K562 (cell line): Measurements from ENCODE around the gene ZNF575. TPM values are rescaled to one million over a fixed set of nuclear protein-coding genes. Genes with fewer than 3 reads are reported as not detected.
A peak's percentile ranks its signal among the peaks of the same experiment; 100 is the strongest.

ENCODE experiments used
- ATAC-seq: fragments of 200-7000 bp; cut with Tn5 transposase; 3 replicates; pipeline ENCODE4 v1.9.1; 2020; ENCODE audit warnings: moderate library complexity
- BruUV-seq: library from RNA; stranded (reverse); fragments of 400-500 nt; replicated peaks from 2 replicates; lab custom pipeline; 2021; lab: Mats Ljungman, UMichigan
- CTCF ChIA-PET: fragments of 300-600 bp; formaldehyde crosslinking; extraction: SDS; loops from one replicate; lab custom pipeline; 2021; ENCODE audit warnings: low intra/inter-chr PET ratio; lab: Yijun Ruan, JAX
- POLR2A ChIA-PET: fragments of 300-600, 350-650 bp; sonication (Branson Sonifier 250); formaldehyde crosslinking; extraction: SDS; loops from one replicate; lab custom pipeline; 2021; ENCODE audit warnings: antibody characterized with exemption, inconsistent platforms; lab: Yijun Ruan, JAX
- DNase-seq, 4 experiments: peaks; one replicate each; pipeline versions ENCODE4 v3.0.0 to v3.0.0-alpha.2; 2011 to 2018; ENCODE audit warnings: low spot score in 3 of 4, mixed read lengths in 3 of 4; ENCODE audit errors: extremely low read depth in 1 of 4
- FAIRE-seq: peaks from 2 replicates; lab custom pipeline; 2011; peaks lifted over from hg19 to GRCh38; lab: Jason Lieb, UNC
- H2AFZ ChIP-seq: 2 replicates; pipeline ENCODE4 v1.6.0; 2011; ENCODE audit warnings: low read depth, low read length, control low read depth, inconsistent platforms
- H3K27ac ChIP-seq: fragments of 200-600 bp; 3 replicates; pipeline ENCODE4 v1.8.0; 2011; ENCODE audit warnings: low read depth, mild to moderate bottlenecking, control low read depth, inconsistent platforms, low read length, moderate library complexity, mixed read lengths; ENCODE audit errors: extremely low read depth
- H3K27me3 ChIP-seq, 2 experiments: fragments of 300-600 bp in 1 of 2; 2 replicates in 1 of 2; 3 replicates in 1 of 2; pipeline versions ENCODE4 v1.6.0 to v1.8.0; 2011; ENCODE audit warnings: inconsistent platforms in 2 of 2, low read length in 2 of 2, mild to moderate bottlenecking in 1 of 2, mixed read lengths in 1 of 2, moderate library complexity in 1 of 2; ENCODE audit not compliant: control insufficient read depth in 2 of 2, insufficient read depth in 2 of 2
- H3K36me3 ChIP-seq: fragments of 300-600 bp; 3 replicates; pipeline ENCODE4 v1.8.0; 2011; ENCODE audit warnings: mild to moderate bottlenecking, low read length, inconsistent platforms; ENCODE audit not compliant: control insufficient read depth, insufficient read depth
- H3K4me1 ChIP-seq, 2 experiments: fragments of 200-600 bp in 1 of 2; replicated peaks in 1 of 2; 2 replicates in 1 of 2; 3 replicates in 1 of 2; pipeline versions ENCODE4 v1.5.1 to v1.8.0; 2011; ENCODE audit warnings: inconsistent platforms in 2 of 2, low read length in 2 of 2, mild to moderate bottlenecking in 1 of 2, mixed read lengths in 1 of 2, moderate library complexity in 1 of 2; ENCODE audit not compliant: control insufficient read depth in 2 of 2, insufficient read depth in 2 of 2
- H3K4me2 ChIP-seq: 2 replicates; pipeline ENCODE4 v1.6.1; 2011; ENCODE audit warnings: low read length, control low read depth, inconsistent platforms, mixed read lengths; ENCODE audit not compliant: insufficient read depth
- H3K4me3 ChIP-seq: fragments of 200-600 bp; sonication (generic), shearing (Covaris generic); 2 replicates; pipeline ENCODE4 v1.5.1; 2016; ENCODE audit warnings: control low read depth, inconsistent platforms
- H3K79me2 ChIP-seq: fragments of 200-600 bp; 3 replicates; pipeline ENCODE4 v1.8.0; 2011; ENCODE audit warnings: low read length, inconsistent platforms; ENCODE audit not compliant: control insufficient read depth, insufficient read depth
- H3K9ac ChIP-seq, 2 experiments: 2 replicates each; pipeline versions ENCODE4 v1.6.0 to v1.6.1; 2011; ENCODE audit warnings: low read depth in 2 of 2, low read length in 2 of 2, control low read depth in 1 of 2, inconsistent platforms in 1 of 2, mild to moderate bottlenecking in 1 of 2, mixed read lengths in 1 of 2; ENCODE audit not compliant: insufficient read depth in 1 of 2
- H3K9me1 ChIP-seq: one replicate; pipeline ENCODE4 v1.6.0; 2011; ENCODE audit warnings: inconsistent platforms, mild to moderate bottlenecking, low read length, moderate library complexity; ENCODE audit not compliant: control insufficient read depth, insufficient read depth
- H3K9me3 ChIP-seq: replicated peaks from 2 replicates; pipeline ENCODE4 v1.5.1; 2011; ENCODE audit warnings: low read depth, low read length, inconsistent platforms; ENCODE audit not compliant: control insufficient read depth, insufficient read depth
- H4K20me1 ChIP-seq: replicated peaks from 2 replicates; pipeline ENCODE4 v1.6.1; 2011; ENCODE audit warnings: low read length, inconsistent platforms, mixed read lengths; ENCODE audit not compliant: control insufficient read depth, insufficient read depth
- ADNP ChIP-seq: fragments of 200-800 bp; sonication (Bioruptor generic); IDR thresholded peaks from 2 replicates; pipeline ENCODE4 v1.6.1; 2016; ENCODE audit warnings: missing genetic modification characterization, missing compliant biosample characterization
- ELF1 ChIP-seq: fragments of 200-800 bp; sonication (Bioruptor generic); IDR thresholded peaks from 2 replicates; pipeline ENCODE4 v1.6.1; 2016; ENCODE audit warnings: missing genetic modification characterization, missing compliant biosample characterization
- ESRRB ChIP-seq: fragments of 250-450 bp; sonication (Bioruptor Pico); IDR thresholded peaks from 2 replicates; pipeline ENCODE4 v1.5.0; 2020; ENCODE audit warnings: mild to moderate bottlenecking, moderate library complexity, borderline replicate concordance
- GABPB1 ChIP-seq: sonication (generic); formaldehyde crosslinking; IDR thresholded peaks from 2 replicates; pipeline ENCODE4 v1.8.0; 2022; ENCODE audit warnings: mild to moderate bottlenecking, missing genetic modification reagents
- IFI16 ChIP-seq: fragments of 250-450 bp; sonication (Bioruptor Pico); IDR thresholded peaks from 2 replicates; pipeline ENCODE4 v2.1.2; 2022; ENCODE audit warnings: mild to moderate bottlenecking, inconsistent platforms
- KDM4B ChIP-seq, 2 experiments: fragments of 450-650 bp in 1 of 2; sonication (generic) in 1 of 2; IDR thresholded peaks; 2 replicates each; pipeline ENCODE4 v1.6.1; 2016 to 2017; ENCODE audit warnings: borderline replicate concordance in 2 of 2, antibody characterized with exemption in 1 of 2, low read depth in 1 of 2, mild to moderate bottlenecking in 1 of 2
- MTA3 ChIP-seq: fragments of 450-650 bp; formaldehyde crosslinking; IDR thresholded peaks from 2 replicates; pipeline ENCODE4 v1.6.1; 2017; ENCODE audit warnings: mild to moderate bottlenecking, borderline replicate concordance
- NFE2 ChIP-seq: IDR thresholded peaks from 2 replicates; pipeline ENCODE4 v1.6.1; 2014; ENCODE audit warnings: antibody characterized with exemption, low read depth
- PHB2 ChIP-seq: fragments of 450-650 bp; IDR thresholded peaks from 2 replicates; pipeline ENCODE4 v1.6.1; 2017; ENCODE audit warnings: low read depth
- PTBP1 ChIP-seq: fragments of 200-400 bp; formaldehyde crosslinking; IDR thresholded peaks from 2 replicates; pipeline ENCODE4 v1.6.1; 2017; ENCODE audit warnings: low read depth, low read length
- RHOXF2B ChIP-seq: fragments of 250-450 bp; sonication (Bioruptor Pico); conservative IDR thresholded peaks from 2 replicates; pipeline ENCODE4 v1.5.1; 2021
- RNF2 ChIP-seq: sonication (generic); IDR thresholded peaks from 2 replicates; pipeline ENCODE4 v1.6.1; 2016
- SMAD1 ChIP-seq: fragments of 150-350 bp; IDR thresholded peaks from 2 replicates; pipeline ENCODE4 v1.6.1; 2014; ENCODE audit warnings: low read length, low read depth; ENCODE audit not compliant: partially characterized antibody
- SNIP1 ChIP-seq: fragments of 450-650 bp; IDR thresholded peaks from 2 replicates; pipeline ENCODE4 v1.7.1; 2017; ENCODE audit warnings: low read depth, mild to moderate bottlenecking
- SNRNP70 ChIP-seq: fragments of 200-400 bp; formaldehyde crosslinking; optimal IDR thresholded peaks from 2 replicates; pipeline ENCODE3; 2017; ENCODE audit warnings: low read depth, low read length
- TAF15 ChIP-seq: fragments of 200-400 bp; formaldehyde crosslinking; IDR thresholded peaks from 2 replicates; pipeline ENCODE4 v1.6.1; 2017; ENCODE audit warnings: mild to moderate bottlenecking, low read depth, low read length, moderate library complexity
- ZNF124 ChIP-seq: sonication (generic); formaldehyde crosslinking; IDR thresholded peaks from 2 replicates; pipeline ENCODE4 v1.8.1; 2022; ENCODE audit warnings: missing genetic modification reagents
- ZNF282 ChIP-seq: sonication (generic); formaldehyde crosslinking; IDR thresholded peaks from 2 replicates; pipeline ENCODE4 v1.8.1; 2023; ENCODE audit warnings: missing genetic modification reagents
- ZNF384 ChIP-seq: IDR thresholded peaks from 2 replicates; pipeline ENCODE4 v1.6.1; 2012; ENCODE audit warnings: low read depth, low read length, improper control_type of control experiment
- ZNF586 ChIP-seq: fragments of 450-650 bp; formaldehyde crosslinking; conservative IDR thresholded peaks from 2 replicates; pipeline ENCODE4 v1.4.0; 2020; ENCODE audit warnings: mild to moderate bottlenecking, moderate library complexity
- ZNF830 ChIP-seq: fragments of 250-450 bp; sonication (Bioruptor Pico); IDR thresholded peaks from 2 replicates; pipeline ENCODE4 v1.5.0; 2021; ENCODE audit warnings: mild to moderate bottlenecking
- WGBS: fragments of 100-300 bp; shearing (Covaris generic); methylation state at CpG from one replicate; pipeline ENCODE4 v1.1.6; 2016; ENCODE audit warnings: low coverage, mixed read lengths; ENCODE audit not compliant: insufficient coverage; ENCODE audit errors: missing lambda C conversion rate; 5-methylcytosine and 5-hydroxymethylcytosine counted together
- in situ Hi-C: fragments of 300-500 bp; cut with MboI; formaldehyde crosslinking; loops from 4 replicates; pipeline ENCODE4 v1.15.0; 2018; ENCODE audit warnings: inconsistent platforms, mixed read lengths
- intact Hi-C: fragments of 100-400 bp; cut with micrococcal nuclease; formaldehyde crosslinking; loops from 2 replicates; pipeline ENCODE4 v1.14.2; 2022
- polyA plus RNA-seq, 8 experiments: library from polyadenylated mRNA; depleted of rRNA in 4 of 8; stranded (reverse) in 5 of 8; unstranded in 3 of 8; fragments of >200 nt; fragmentation: Nextera tagmentation in 2 of 8; fragmentation: Illumina TruSeq in 1 of 8; extraction: Ambion mirVana in 2 of 8; extraction: Trizol in 1 of 8; gene quantifications; 2 replicates each; pipeline versions ENCODE4 v1.2.1 to v1.2.3, GENCODE V29; 2011 to 2014; ENCODE audit warnings: inconsistent platforms in 1 of 8, missing spikeins in 1 of 8
- total RNA-seq, 7 experiments: library from RNA; depleted of rRNA in 6 of 7; stranded (reverse); fragments of >200 nt in 6 of 7; fragmentation: Illumina TruSeq in 2 of 7; extraction: Trizol in 2 of 7; gene quantifications; 2 replicates each; pipeline versions ENCODE4 v1.2.1 to v1.2.3, GENCODE V29; 2011 to 2021; ENCODE audit warnings: low replicate concordance in 1 of 7
- TF ChIP-seq, protein P1 (sequence below): fragments of 450-650 bp; formaldehyde crosslinking; IDR thresholded peaks from 2 replicates; pipeline ENCODE4 v1.4.0; 2020; ENCODE audit warnings: mild to moderate bottlenecking, moderate library complexity

The ZNF575 gene
- total and polyA plus RNA-seq, 9 of the 15 experiments (the other 6 are each of a cell fraction or from before 2014, with no cell fraction given): 0.20 to 0.98 (median 0.32) TPM; not detected in 6

DNA sequence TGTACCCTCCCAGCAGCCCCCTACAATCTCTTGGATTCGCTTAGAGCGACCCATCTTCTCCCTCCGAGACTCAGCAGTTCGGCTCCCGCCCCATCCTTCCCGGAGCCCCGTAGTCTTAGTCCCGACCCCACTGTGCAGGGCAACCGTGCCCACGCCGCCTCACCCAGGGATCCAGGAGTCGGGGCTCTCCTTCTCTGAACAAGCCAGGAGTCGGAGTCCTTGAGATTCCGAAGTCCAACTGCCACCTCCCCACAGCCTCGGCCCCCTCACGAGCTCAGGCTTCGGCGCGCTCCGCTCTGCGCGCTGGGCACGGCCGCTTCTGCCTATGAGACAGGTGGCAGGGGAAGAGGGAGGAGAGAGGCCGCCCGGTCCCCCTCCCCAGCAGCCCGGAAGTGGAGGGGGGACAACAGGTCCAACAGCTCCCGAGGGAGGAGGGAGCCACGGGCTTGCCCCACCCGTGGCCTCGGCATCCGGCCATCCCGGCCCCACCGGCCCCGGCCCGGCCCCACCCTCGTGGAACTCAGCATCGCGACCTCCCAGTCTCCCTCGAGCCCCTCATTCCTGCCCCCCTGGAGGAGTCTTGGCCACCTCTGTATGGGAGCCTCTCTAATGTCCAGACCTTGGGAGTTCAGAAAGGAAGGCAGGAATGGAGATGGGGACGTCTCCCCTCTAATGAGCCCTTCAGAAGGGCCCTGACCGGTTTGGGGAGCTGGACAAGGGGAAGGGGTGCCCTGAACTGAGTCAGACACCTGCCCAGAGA, 28.4 kb upstream of the ZNF575 start, which contains the start of gene PHLDB3:
Gene PHLDB3 (minus strand): TSS at position 321 of the 760 bp plus-strand sequence. CDS start 628 bp downstream, outside the sequence.
- no peak for FAIRE-seq
- peak within 1 kb of the TSS; percentile 65 for H3K27ac ChIP-seq
- peak within 1 kb of the TSS; percentile 87 for H3K4me2 ChIP-seq
- H4K20me1 ChIP-seq: no peaks in the 10 kb centered on the region
- no peaks in the 10 kb centered on the region for H3K79me2 ChIP-seq
- H3K9ac ChIP-seq: peak within 1 kb of the TSS; percentile 77 to 96
- DNase-seq: peak in 3 of 4 experiments; percentile 27 to 52 (median 49)
- H2AFZ ChIP-seq: peak within 1 kb of the TSS; percentile 99
- in situ Hi-C loops (no loop called here), intact Hi-C loops (loop anchor here (5.0 kb wide), 2 partner anchors 42 to 57 kb away; no protein-coding TSS in a partner anchor)
- WGBS: 24% methylated on average over 24 of the region's 42 CpGs
- no peaks in the 10 kb centered on the region for H3K9me1 ChIP-seq
- 0 out of 3 replicates have a peak, but pooled peaks cover 2% of the 10 kb centered on the region for H3K36me3 ChIP-seq
- H3K27me3 ChIP-seq: no peaks in the 10 kb centered on the region
- H3K4me1 ChIP-seq: peaks cover 21 to 33% of the 10 kb centered on the region in 2 experiments
- ChIA-PET POLR2A (interaction anchor here (0.6 to 1.2 kb wide), 6 partner anchors 8 to 1742 kb away, joined by 3 to 4 read pairs (median 3); no protein-coding TSS in a partner anchor), CTCF (interaction anchor here (0.6 kb wide), 1 partner anchor 64 kb away, joined by 9 read pairs; no protein-coding TSS in a partner anchor)
- H3K4me3 ChIP-seq: peak within 1 kb of the TSS; percentile 70
- no peaks in the 10 kb centered on the region for H3K9me3 ChIP-seq
- no TSS peak for BruUV-seq
- ATAC-seq: peak; percentile 53
- no peak for TF ChIP-seq ESRRB (CRISPR knock-in tag)
- TF ChIP-seq SNIP1: no peak
- TF ChIP-seq PHB2: no peak
- TF ChIP-seq TAF15: no peak
- no peak for TF ChIP-seq NFE2
- TF ChIP-seq GABPB1 (CRISPR knock-in tag): peak; percentile 48; the same call in 1 of the 2 replicates
- no peak for TF ChIP-seq IFI16 (CRISPR knock-in tag)
- peak; percentile 60 for TF ChIP-seq ELF1 (tag)
- no peak for TF ChIP-seq PTBP1
- TF ChIP-seq ZNF384: no peak
- no peak for TF ChIP-seq RHOXF2B (CRISPR knock-in tag)
- TF ChIP-seq ZNF282 (CRISPR knock-in tag): no peak
- TF ChIP-seq RNF2: no peak
- no peak for TF ChIP-seq ADNP (tag)
- TF ChIP-seq KDM4B (IDR thresholded peaks at IDR 0.05; ENCODE audit: borderline replicate concordance in 2 of 2, low read depth in 1 of 2): no peak
- no peak for TF ChIP-seq ZNF586 (CRISPR knock-in tag)
- TF ChIP-seq, protein P1, sequence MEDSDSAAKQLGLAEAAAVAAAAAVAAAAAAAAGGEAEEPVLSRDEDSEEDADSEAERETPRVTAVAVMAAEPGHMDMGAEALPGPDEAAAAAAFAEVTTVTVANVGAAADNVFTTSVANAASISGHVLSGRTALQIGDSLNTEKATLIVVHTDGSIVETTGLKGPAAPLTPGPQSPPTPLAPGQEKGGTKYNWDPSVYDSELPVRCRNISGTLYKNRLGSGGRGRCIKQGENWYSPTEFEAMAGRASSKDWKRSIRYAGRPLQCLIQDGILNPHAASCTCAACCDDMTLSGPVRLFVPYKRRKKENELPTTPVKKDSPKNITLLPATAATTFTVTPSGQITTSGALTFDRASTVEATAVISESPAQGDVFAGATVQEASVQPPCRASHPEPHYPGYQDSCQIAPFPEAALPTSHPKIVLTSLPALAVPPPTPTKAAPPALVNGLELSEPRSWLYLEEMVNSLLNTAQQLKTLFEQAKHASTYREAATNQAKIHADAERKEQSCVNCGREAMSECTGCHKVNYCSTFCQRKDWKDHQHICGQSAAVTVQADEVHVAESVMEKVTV (CRISPR knock-in tag): no peak
- TF ChIP-seq ZNF830 (CRISPR knock-in tag): no peak
- no peak for TF ChIP-seq SNRNP70
- TF ChIP-seq ZNF124 (CRISPR knock-in tag): no peak
- 0 out of 2 replicates have a peak, but pooled peaks have one; percentile 19 for TF ChIP-seq MTA3
- no peak for TF ChIP-seq SMAD1
